HepG2 (cell line): ENCODE results near the gene GCLM. TPM values are rescaled to one million over a fixed set of nuclear protein-coding genes. Genes with fewer than 3 reads are reported as not detected.

Experiments
- ATAD3A ChIP-seq: sonication (generic); formaldehyde crosslinking; IDR thresholded peaks from 2 replicates; pipeline ENCODE4 v1.4.0; 2020; ENCODE audit warnings: missing genetic modification reagents
- BHLHE40 ChIP-seq: IDR thresholded peaks from 2 replicates; pipeline ENCODE4 v1.6.1; 2011; ENCODE audit warnings: low read length, improper control_type of control experiment
- FOXJ3 ChIP-seq: sonication (generic); formaldehyde crosslinking; IDR thresholded peaks from 2 replicates; pipeline ENCODE4 v1.4.0; 2020; ENCODE audit warnings: missing genetic modification reagents, mild to moderate bottlenecking, borderline replicate concordance
- HOXA5 ChIP-seq: sonication (generic); formaldehyde crosslinking; IDR thresholded peaks from 2 replicates; pipeline ENCODE4 v1.4.0; 2020; ENCODE audit warnings: missing genetic modification reagents
- IRF2 ChIP-seq: IDR thresholded peaks from 2 replicates; pipeline ENCODE4 v1.6.1; 2018; ENCODE audit warnings: missing genetic modification reagents, missing compliant biosample characterization
- LRRFIP1 ChIP-seq: sonication (generic); formaldehyde crosslinking; conservative IDR thresholded peaks from 2 replicates; pipeline ENCODE4 v1.4.0; 2020; ENCODE audit warnings: missing genetic modification reagents
- NAIF1 ChIP-seq: sonication (generic); formaldehyde crosslinking; IDR thresholded peaks from 2 replicates; pipeline ENCODE4 v1.5.0; 2020; ENCODE audit warnings: mild to moderate bottlenecking, missing genetic modification reagents, borderline replicate concordance
- NFIB ChIP-seq: sonication (generic); formaldehyde crosslinking; IDR thresholded peaks from 2 replicates; pipeline ENCODE4 v1.9.0; 2021; ENCODE audit warnings: missing genetic modification reagents, mild to moderate bottlenecking, borderline replicate concordance
- PRMT3 ChIP-seq: sonication (generic); formaldehyde crosslinking; IDR thresholded peaks from 2 replicates; pipeline ENCODE4 v1.8.1; 2022; ENCODE audit warnings: low read depth, mild to moderate bottlenecking, moderate library complexity, missing genetic modification reagents, borderline replicate concordance
- SIN3A ChIP-seq: IDR thresholded peaks from 2 replicates; pipeline ENCODE4 v1.6.1; 2011; ENCODE audit warnings: low read depth, mild to moderate bottlenecking, control low read depth, low read length, borderline replicate concordance
- SMYD3 ChIP-seq: sonication (generic); formaldehyde crosslinking; IDR thresholded peaks from 2 replicates; pipeline ENCODE4 v1.8.1; 2023; ENCODE audit warnings: mild to moderate bottlenecking, missing genetic modification reagents
- SOX6 ChIP-seq, 2 experiments: fragments of 450-650 bp in 1 of 2; sonication (generic) in 1 of 2; formaldehyde crosslinking in 1 of 2; IDR thresholded peaks; 2 replicates each; pipeline versions ENCODE4 v1.4.0 to v1.6.1; 2017 to 2020; ENCODE audit warnings: antibody characterized with exemption in 1 of 2, mild to moderate bottlenecking in 1 of 2, missing genetic modification reagents in 1 of 2
- TBL1XR1 ChIP-seq: fragments of 150-350 bp; IDR thresholded peaks from 2 replicates; pipeline ENCODE4 v1.6.1; 2014; ENCODE audit warnings: borderline replicate concordance, low read length; ENCODE audit not compliant: partially characterized antibody
- TP53 ChIP-seq: sonication (generic); formaldehyde crosslinking; conservative IDR thresholded peaks from 2 replicates; pipeline ENCODE4 v1.4.0; 2020; ENCODE audit warnings: missing genetic modification reagents
- ZKSCAN1 ChIP-seq: fragments of 150-350 bp; IDR thresholded peaks from 2 replicates; pipeline ENCODE4 v1.6.1; 2014; ENCODE audit warnings: low read length
- ZNF354B ChIP-seq: sonication (generic); formaldehyde crosslinking; IDR thresholded peaks from 2 replicates; pipeline ENCODE4 v1.8.0; 2022; ENCODE audit warnings: mild to moderate bottlenecking, missing genetic modification reagents
- ZNF414 ChIP-seq: sonication (generic); formaldehyde crosslinking; IDR thresholded peaks from 2 replicates; pipeline ENCODE4 v1.5.0; 2020; ENCODE audit warnings: missing genetic modification reagents
- ZNF441 ChIP-seq: sonication (generic); formaldehyde crosslinking; IDR thresholded peaks from 2 replicates; pipeline ENCODE4 v1.7.0; 2021; ENCODE audit warnings: missing genetic modification reagents, borderline replicate concordance
- ZNF460 ChIP-seq: sonication (generic); formaldehyde crosslinking; IDR thresholded peaks from 2 replicates; pipeline ENCODE4 v1.5.1; 2020; ENCODE audit warnings: missing genetic modification reagents, mild to moderate bottlenecking, borderline replicate concordance
- ZNF468 ChIP-seq: sonication (generic); formaldehyde crosslinking; IDR thresholded peaks from 2 replicates; pipeline ENCODE4 v1.8.0; 2022; ENCODE audit warnings: mild to moderate bottlenecking, moderate library complexity, missing genetic modification reagents
- ZNF652 ChIP-seq: IDR thresholded peaks from 2 replicates; pipeline ENCODE4 v1.6.1; 2016; ENCODE audit warnings: low read depth, borderline replicate concordance
- ZNF691 ChIP-seq: sonication (generic); formaldehyde crosslinking; IDR thresholded peaks from 2 replicates; pipeline ENCODE4 v1.4.0; 2020; ENCODE audit warnings: missing genetic modification reagents, low read depth, mild to moderate bottlenecking, borderline replicate concordance
- ZNF879 ChIP-seq: sonication (generic); formaldehyde crosslinking; IDR thresholded peaks from 2 replicates; pipeline ENCODE4 v1.8.1; 2023; ENCODE audit warnings: missing genetic modification reagents
- ZSCAN12 ChIP-seq: sonication (generic); formaldehyde crosslinking; IDR thresholded peaks from 2 replicates; pipeline ENCODE4 v1.9.0; 2021; ENCODE audit warnings: mild to moderate bottlenecking, missing genetic modification reagents
- polyA plus RNA-seq, 8 experiments: library from polyadenylated mRNA; depleted of rRNA in 3 of 8; stranded (reverse) in 7 of 8; unstranded in 1 of 8; fragments of >200 nt; fragmentation: Illumina TruSeq in 4 of 8; extraction: Trizol in 4 of 8; gene quantifications; 2 replicates each; pipeline versions ENCODE4 v1.2.1 to v1.2.3, GENCODE V29; 2011 to 2016; ENCODE audit warnings: low read depth in 4 of 8, missing spikeins in 1 of 8, mixed read lengths in 1 of 8; ENCODE audit not compliant: insufficient read depth in 1 of 8
- total RNA-seq, 5 experiments: library from RNA; depleted of rRNA; stranded (reverse); fragments of >200 nt; fragmentation: Illumina TruSeq; extraction: Trizol; gene quantifications; 2 replicates each; pipeline ENCODE4 v1.2.3, GENCODE V29; 2016; ENCODE audit warnings: low read depth in 1 of 5

GCLM gene
- total and polyA plus RNA-seq, 2 of the 13 experiments (the other 11 are each of a cell fraction or from before 2014, with no cell fraction given) = 8.7 to 29.9 TPM

- TF ChIP-seq PRMT3 (CRISPR knock-in tag) (no peak), ZNF468 (no peak), LRRFIP1 (no peak), ZNF460 (CRISPR knock-in tag) (no peak), NAIF1 (CRISPR knock-in tag) (peak; percentile 57; the same call in 1 of the 2 replicates), ZNF691 (CRISPR knock-in tag) (no peak), ZNF414 (CRISPR knock-in tag) (no peak; the same call in 1 of the 2 replicates), ZKSCAN1 (no peak), ZSCAN12 (CRISPR knock-in tag) (peak; percentile 72; the same call in 1 of the 2 replicates), ZNF354B (CRISPR knock-in tag) (no peak), SMYD3 (CRISPR knock-in tag) (no peak), BHLHE40 (no peak), IRF2 (CRISPR knock-in tag) (no peak; the same call in 1 of the 2 replicates), ZNF441 (CRISPR knock-in tag) (0 out of 2 replicates have a peak, but pooled peaks have one; percentile 56), TP53 (CRISPR knock-in tag) (0 out of 2 replicates have a peak, but pooled peaks have one; percentile 14), ATAD3A (CRISPR knock-in tag) (no peak), ZNF652 (CRISPR knock-in tag) (no peak), SIN3A (peak; percentile 76; the same call in 1 of the 2 replicates), HOXA5 (CRISPR knock-in tag) (peak; percentile 40; the same call in 1 of the 2 replicates), NFIB (no peak), SOX6 (IDR thresholded peaks at IDR 0.05) (no peak), SOX6 (CRISPR knock-in tag; IDR thresholded peaks at IDR 0.05) (no peak), TBL1XR1 (no peak), ZNF879 (CRISPR knock-in tag) (no peak; the same call in 1 of the 2 replicates), FOXJ3 (CRISPR knock-in tag) (peak; percentile 22; the same call in 1 of the 2 replicates)
These were observed 62.8 kb downstream of the GCLM start (continued) for GRCh38 chr1:93846206-93846991.
